HepG2 (cell line): ENCODE results near the gene MGLL.
"Not testable (repeated sequence)": the region's sequence is repeated elsewhere in the genome, so short reads cannot be mapped to it uniquely, and the experiment has no call there.

Experiments
- HOXA3 ChIP-seq: sonication (generic); formaldehyde crosslinking; IDR thresholded peaks from 2 replicates; pipeline ENCODE4 v1.5.0; 2020; ENCODE audit warnings: missing genetic modification reagents
- KAT2B ChIP-seq: fragments of 150-350 bp; IDR thresholded peaks from 2 replicates; pipeline ENCODE4 v1.6.1; 2014; ENCODE audit warnings: low read depth, low read length, borderline replicate concordance
- MXD4 ChIP-seq: IDR thresholded peaks from 2 replicates; pipeline ENCODE4 v1.6.1; 2016; ENCODE audit warnings: mild to moderate bottlenecking, missing biosample characterization, missing genetic modification reagents
- SP1 ChIP-seq, 2 experiments: fragments of 450-650 bp in 1 of 2; sonication (generic) in 1 of 2; formaldehyde crosslinking in 1 of 2; IDR thresholded peaks; 2 replicates each; pipeline versions ENCODE4 v1.4.0 to v1.6.1; 2016 to 2020; ENCODE audit warnings: missing genetic modification reagents in 1 of 2
- TBP ChIP-seq: sonication (generic); formaldehyde crosslinking; IDR thresholded peaks from 2 replicates; pipeline ENCODE4 v1.5.0; 2020; ENCODE audit warnings: missing genetic modification reagents
- ZNF331 ChIP-seq: sonication (generic); formaldehyde crosslinking; IDR thresholded peaks from 2 replicates; pipeline ENCODE4 v1.4.0; 2020; ENCODE audit warnings: missing genetic modification reagents
- TF ChIP-seq, protein P1 (sequence below): sonication (generic); formaldehyde crosslinking; IDR thresholded peaks from 2 replicates; pipeline ENCODE4 v1.4.0; 2020; ENCODE audit warnings: missing genetic modification reagents, mild to moderate bottlenecking, borderline replicate concordance

DNA sequence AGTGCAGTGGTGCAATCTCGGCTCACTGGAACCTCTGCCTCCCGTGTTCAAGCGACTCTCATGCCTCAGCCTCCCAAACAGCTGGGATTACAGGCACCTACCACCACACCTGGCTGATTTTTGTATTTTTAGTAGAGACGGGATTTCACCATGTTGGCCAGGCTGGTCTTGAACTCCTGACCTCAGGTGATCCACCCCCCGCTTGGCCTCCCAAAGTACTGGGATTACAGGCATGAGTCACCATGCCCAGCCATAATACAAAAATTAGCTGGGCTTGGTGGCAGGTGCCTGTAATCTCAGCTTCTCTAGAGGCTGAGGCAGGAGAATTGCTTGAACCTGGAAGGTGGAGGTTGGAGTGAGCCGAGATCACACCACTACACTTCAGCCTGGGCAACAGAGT lies 167.3 kb downstream of the MGLL start:
- not testable (repeated sequence) for TF ChIP-seq SP1 (IDR thresholded peaks at IDR 0.05); SP1 (CRISPR knock-in tag; IDR thresholded peaks at IDR 0.05); HOXA3 (CRISPR knock-in tag); ZNF331; KAT2B; MXD4 (CRISPR knock-in tag); TBP (CRISPR knock-in tag)
- TF ChIP-seq, protein P1, sequence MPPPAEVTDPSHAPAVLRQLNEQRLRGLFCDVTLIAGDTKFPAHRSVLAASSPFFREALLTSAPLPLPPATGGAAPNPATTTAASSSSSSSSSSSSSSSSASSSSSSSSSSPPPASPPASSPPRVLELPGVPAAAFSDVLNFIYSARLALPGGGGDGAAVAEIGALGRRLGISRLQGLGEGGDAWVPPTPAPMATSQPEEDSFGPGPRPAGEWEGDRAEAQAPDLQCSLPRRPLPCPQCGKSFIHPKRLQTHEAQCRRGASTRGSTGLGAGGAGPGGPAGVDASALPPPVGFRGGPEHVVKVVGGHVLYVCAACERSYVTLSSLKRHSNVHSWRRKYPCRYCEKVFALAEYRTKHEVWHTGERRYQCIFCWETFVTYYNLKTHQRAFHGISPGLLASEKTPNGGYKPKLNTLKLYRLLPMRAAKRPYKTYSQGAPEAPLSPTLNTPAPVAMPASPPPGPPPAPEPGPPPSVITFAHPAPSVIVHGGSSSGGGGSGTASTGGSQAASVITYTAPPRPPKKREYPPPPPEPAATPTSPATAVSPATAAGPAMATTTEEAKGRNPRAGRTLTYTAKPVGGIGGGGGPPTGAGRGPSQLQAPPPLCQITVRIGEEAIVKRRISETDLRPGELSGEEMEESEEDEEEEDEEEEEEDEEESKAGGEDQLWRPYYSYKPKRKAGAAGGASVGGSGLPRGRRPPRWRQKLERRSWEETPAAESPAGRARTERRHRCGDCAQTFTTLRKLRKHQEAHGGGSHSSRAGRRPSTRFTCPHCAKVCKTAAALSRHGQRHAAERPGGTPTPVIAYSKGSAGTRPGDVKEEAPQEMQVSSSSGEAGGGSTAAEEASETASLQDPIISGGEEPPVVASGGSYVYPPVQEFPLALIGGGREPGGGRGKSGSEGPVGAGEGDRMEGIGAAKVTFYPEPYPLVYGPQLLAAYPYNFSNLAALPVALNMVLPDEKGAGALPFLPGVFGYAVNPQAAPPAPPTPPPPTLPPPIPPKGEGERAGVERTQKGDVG = not testable (repeated sequence)
